Measurements from ENCODE around the gene TMEM35B.
"Not testable (repeated sequence)": the region's sequence is repeated elsewhere in the genome, so short reads cannot be mapped to it uniquely, and the experiment has no call there.

DNA sequence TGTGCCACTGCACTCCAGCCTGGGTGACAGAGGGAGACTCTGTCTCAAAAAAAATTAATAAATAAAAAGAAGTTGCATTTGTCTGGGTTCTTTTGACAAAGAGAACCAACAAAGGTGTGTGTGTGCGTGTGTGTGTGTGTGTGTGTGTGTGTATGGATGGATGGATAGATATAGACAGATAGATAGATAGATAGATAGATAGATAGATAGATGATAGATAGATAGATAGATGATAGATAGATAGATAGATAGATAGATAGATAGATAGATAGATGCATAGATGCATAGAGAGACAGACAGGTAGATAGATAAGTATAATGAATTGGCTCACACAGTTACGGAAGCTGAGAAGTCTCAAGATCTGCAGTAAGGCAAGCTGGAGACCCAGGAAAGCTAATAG, 43.3 kb downstream of the TMEM35B start:
- not testable (repeated sequence) for TF ChIP-seq RARB (CRISPR knock-in tag; IDR thresholded peaks at IDR 0.05); ZFP30 (CRISPR knock-in tag; IDR thresholded peaks at IDR 0.05); CSDC2 (CRISPR knock-in tag; IDR thresholded peaks at IDR 0.05); ZNF565 (CRISPR knock-in tag; conservative IDR thresholded peaks at IDR 0.05; ENCODE audit: low read depth); SNAI2 (CRISPR knock-in tag; IDR thresholded peaks at IDR 0.05); ZFP3 (CRISPR knock-in tag; IDR thresholded peaks at IDR 0.05); ZNF8 (CRISPR knock-in tag; IDR thresholded peaks at IDR 0.05); GLIS3 (CRISPR knock-in tag; IDR thresholded peaks at IDR 0.05); ARNTL (CRISPR knock-in tag; IDR thresholded peaks at IDR 0.05; ENCODE audit: borderline replicate concordance, low read depth); ESRRG (CRISPR knock-in tag; IDR thresholded peaks at IDR 0.05)
- TF ChIP-seq, protein P1, sequence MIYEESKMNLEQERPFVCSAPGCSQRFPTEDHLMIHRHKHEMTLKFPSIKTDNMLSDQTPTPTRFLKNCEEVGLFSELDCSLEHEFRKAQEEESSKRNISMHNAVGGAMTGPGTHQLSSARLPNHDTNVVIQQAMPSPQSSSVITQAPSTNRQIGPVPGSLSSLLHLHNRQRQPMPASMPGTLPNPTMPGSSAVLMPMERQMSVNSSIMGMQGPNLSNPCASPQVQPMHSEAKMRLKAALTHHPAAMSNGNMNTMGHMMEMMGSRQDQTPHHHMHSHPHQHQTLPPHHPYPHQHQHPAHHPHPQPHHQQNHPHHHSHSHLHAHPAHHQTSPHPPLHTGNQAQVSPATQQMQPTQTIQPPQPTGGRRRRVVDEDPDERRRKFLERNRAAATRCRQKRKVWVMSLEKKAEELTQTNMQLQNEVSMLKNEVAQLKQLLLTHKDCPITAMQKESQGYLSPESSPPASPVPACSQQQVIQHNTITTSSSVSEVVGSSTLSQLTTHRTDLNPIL (CRISPR knock-in tag; IDR thresholded peaks at IDR 0.05; ENCODE audit: low read depth), result not testable (repeated sequence)
- TF ChIP-seq, protein P2, sequence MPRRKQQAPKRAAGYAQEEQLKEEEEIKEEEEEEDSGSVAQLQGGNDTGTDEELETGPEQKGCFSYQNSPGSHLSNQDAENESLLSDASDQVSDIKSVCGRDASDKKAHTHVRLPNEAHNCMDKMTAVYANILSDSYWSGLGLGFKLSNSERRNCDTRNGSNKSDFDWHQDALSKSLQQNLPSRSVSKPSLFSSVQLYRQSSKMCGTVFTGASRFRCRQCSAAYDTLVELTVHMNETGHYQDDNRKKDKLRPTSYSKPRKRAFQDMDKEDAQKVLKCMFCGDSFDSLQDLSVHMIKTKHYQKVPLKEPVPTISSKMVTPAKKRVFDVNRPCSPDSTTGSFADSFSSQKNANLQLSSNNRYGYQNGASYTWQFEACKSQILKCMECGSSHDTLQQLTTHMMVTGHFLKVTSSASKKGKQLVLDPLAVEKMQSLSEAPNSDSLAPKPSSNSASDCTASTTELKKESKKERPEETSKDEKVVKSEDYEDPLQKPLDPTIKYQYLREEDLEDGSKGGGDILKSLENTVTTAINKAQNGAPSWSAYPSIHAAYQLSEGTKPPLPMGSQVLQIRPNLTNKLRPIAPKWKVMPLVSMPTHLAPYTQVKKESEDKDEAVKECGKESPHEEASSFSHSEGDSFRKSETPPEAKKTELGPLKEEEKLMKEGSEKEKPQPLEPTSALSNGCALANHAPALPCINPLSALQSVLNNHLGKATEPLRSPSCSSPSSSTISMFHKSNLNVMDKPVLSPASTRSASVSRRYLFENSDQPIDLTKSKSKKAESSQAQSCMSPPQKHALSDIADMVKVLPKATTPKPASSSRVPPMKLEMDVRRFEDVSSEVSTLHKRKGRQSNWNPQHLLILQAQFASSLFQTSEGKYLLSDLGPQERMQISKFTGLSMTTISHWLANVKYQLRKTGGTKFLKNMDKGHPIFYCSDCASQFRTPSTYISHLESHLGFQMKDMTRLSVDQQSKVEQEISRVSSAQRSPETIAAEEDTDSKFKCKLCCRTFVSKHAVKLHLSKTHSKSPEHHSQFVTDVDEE (CRISPR knock-in tag; IDR thresholded peaks at IDR 0.05), result not testable (repeated sequence)
- TF ChIP-seq, protein P3, sequence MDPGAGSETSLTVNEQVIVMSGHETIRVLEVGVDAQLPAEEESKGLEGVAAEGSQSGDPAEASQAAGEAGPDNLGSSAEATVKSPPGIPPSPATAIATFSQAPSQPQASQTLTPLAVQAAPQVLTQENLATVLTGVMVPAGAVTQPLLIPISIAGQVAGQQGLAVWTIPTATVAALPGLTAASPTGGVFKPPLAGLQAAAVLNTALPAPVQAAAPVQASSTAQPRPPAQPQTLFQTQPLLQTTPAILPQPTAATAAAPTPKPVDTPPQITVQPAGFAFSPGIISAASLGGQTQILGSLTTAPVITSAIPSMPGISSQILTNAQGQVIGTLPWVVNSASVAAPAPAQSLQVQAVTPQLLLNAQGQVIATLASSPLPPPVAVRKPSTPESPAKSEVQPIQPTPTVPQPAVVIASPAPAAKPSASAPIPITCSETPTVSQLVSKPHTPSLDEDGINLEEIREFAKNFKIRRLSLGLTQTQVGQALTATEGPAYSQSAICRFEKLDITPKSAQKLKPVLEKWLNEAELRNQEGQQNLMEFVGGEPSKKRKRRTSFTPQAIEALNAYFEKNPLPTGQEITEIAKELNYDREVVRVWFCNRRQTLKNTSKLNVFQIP (CRISPR knock-in tag; IDR thresholded peaks at IDR 0.05; ENCODE audit: borderline replicate concordance, low read depth), result not testable (repeated sequence)
- TF ChIP-seq, protein P4, sequence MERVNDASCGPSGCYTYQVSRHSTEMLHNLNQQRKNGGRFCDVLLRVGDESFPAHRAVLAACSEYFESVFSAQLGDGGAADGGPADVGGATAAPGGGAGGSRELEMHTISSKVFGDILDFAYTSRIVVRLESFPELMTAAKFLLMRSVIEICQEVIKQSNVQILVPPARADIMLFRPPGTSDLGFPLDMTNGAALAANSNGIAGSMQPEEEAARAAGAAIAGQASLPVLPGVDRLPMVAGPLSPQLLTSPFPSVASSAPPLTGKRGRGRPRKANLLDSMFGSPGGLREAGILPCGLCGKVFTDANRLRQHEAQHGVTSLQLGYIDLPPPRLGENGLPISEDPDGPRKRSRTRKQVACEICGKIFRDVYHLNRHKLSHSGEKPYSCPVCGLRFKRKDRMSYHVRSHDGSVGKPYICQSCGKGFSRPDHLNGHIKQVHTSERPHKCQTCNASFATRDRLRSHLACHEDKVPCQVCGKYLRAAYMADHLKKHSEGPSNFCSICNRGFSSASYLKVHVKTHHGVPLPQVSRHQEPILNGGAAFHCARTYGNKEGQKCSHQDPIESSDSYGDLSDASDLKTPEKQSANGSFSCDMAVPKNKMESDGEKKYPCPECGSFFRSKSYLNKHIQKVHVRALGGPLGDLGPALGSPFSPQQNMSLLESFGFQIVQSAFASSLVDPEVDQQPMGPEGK (CRISPR knock-in tag; IDR thresholded peaks at IDR 0.05; ENCODE audit: borderline replicate concordance), result not testable (repeated sequence)

All from SK-N-SH treated with all-trans-retinoic acid at 6 μM for 48 hours (cell line).